Measurements from ENCODE around the gene ROBO1.

The ROBO1 gene

DNA sequence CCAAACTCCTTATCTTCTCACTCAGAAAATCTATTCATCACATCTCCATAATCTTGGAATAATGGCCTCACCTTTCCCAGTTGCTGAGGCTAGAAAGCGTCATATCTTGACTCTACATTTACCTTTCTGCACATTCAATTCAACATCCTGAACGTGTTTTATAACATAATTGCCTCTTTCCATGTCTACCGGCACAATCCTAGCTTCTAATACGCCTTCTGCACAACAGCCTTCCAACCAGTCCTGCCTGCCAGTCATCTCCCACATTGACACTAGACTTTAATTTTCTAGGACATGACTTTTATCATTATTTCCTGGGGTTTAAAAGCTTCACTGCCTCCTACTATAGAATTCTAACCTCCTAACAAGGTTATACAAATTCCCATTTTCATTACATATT, 906.6 kb downstream of the ROBO1 start:
- DNase-seq = no peak

DNA sequence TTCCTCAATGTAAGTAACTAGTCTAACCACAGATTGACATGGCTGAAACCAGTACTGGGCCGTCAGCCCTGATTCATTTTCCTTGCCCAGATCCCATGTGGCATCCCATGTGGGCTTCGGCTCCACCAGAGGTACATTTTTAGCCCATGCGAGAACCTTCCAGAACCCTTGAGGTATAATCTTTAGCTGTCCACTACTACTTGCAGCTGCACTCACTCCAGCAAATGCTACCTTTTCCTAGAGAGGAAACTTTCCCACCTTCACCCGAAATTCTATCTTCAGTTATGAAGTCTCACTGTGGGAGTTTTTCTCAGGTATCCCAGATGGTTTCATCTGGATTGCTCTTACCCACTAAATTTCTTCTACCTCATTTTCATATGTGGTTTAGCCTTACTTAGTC, 907.2 kb downstream of the ROBO1 start:
- DNase-seq = no peak

DNA sequence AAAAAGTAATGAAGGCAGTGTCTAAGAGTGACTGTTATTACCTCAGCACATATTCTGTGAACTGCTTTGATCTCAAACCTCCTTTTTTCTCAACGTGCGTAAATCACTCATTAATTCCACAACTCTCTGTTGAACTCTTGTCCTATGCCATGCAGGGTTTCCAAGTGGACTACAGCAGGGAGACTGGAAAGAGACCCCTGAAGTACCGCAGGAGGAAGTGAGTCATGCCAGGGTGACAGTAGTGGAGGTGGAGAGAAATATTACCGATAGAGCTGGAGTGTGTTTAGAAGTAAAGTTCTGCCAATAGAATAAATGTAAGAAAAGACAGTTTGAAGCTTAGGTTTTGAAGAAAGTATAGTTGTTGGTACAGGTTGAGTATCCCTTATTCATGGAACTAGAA, 908.9 kb downstream of the ROBO1 start:
- DNase-seq = no peak

DNA sequence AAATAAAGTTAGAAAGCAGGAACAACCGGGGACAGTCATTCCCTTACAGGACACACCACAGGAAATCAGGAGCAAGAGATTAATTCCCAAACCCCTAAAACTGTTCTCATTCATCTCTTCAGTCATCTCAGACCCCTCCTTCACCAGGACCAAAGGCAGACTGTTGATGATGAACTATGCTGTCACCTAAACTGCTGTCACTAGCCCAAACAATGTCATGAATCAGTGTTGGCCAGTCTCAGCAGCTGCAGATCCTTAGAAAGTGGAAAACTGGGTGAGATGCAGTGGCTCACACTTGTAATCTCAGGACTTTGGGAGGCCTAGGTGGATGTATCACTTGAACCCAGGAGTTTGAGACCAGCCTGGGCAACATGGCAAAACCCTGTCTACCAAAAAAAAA, 909.6 kb downstream of the ROBO1 start:
- DNase-seq = no peak

DNA sequence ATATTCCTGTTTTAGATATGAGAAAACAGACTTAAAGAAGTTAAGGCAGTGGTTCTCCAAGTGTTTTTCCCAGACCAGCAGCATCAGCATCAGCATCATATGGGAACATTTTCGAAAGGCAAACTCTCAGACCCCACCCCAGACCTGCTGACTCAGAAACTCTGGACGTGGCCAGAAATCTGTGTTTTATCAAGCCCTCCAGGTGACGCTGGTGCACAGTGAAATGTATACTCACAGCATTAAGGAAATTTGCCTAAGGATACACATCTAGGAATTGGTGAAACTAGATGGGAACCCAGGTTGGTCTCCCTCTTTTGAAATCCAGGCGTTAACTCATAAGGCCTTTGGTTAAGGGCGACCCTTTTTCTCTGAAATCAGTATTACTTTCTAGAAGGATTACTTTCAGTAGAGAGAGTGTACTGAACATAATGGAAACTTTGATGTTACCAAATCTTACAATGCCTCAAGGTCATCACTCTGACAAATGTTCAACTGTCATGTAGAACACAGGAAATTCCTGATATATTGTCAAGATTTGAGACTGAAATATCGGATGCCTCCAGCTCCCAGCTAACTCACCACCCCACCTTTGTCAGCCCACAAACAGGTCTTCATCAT, 910.2 kb downstream of the ROBO1 start:
- DNase-seq = no peak

DNA sequence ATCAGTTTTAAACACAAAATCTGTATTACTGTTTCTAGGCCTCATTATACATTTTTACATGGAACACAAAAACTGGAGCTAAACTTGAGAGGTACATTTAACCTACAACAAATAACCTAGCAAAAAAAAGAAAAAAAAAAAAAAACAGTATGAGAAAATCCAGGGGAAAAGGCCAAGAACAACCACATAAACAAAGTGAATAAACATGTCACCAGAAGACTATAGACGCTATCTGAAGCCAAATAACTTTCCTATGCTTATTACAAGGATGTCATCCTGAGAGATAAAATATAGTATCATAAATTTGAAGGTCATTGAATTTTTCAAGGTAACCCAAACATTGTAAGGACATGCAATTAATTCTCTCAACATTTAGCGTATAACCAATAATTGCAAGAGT, 911.6 kb downstream of the ROBO1 start:
- no peak for DNase-seq

DNA sequence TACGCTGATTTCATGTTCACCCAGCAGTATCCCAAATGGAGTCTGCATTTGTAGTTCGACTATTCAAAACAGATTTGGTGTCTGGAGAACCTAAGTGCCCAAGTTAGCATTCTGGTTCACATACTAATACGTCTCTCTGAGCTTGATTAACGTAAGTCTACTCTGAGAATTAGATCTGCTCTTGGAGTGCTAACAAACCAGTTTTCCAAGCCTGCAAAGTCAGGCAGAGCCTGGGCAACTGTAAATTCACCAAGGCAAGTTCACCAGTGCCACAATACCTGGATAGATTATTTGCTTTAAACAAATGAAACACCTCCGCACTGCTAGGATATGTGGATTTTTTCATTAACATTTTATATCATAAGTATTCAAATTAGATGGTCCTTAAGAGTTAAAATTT, 912.6 kb downstream of the ROBO1 start:
- DNase-seq = no peak

DNA sequence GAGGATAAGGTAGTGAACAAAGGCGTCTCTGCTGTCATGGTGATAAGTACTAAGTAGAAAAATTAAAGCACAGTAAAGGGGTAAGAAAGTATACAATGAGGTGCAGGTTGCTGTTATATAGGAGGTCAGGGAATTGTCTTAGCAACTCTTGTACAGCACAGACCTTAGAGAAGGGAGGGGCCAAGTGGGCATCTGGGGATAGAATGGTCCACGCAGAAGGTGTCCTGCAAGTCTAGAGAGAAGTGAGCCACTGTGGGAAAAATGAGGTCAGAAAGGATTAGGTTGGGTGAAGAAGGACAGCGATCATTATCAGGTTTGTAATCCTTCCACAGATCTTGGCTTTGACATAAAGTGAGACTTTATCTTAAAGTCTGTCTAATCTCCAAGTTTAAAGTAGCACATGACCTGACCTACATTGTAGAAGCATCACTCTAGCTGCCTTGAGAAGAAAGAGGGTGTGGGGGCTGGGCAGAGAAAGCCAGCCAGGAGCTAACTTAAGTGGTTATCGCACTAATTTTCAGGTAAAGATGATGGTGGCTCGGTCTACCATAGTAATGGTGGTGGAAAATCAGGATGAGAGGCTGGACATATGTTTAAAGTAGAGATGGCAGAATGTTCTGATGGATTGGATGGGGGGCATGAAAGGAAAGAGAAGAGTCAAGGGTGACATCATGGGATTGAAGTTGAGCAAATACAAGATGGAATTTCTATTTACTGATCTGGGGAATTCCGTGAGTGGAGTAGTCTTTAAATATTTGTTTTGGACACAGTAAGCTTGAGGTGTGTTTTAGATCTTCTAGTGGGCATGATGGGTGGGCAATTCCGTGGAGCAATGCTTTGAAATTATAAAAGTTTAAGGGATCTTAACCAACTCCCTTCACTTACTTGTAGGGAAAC, 919.2 kb downstream of the ROBO1 start:
- DNase-seq = no peak

DNA sequence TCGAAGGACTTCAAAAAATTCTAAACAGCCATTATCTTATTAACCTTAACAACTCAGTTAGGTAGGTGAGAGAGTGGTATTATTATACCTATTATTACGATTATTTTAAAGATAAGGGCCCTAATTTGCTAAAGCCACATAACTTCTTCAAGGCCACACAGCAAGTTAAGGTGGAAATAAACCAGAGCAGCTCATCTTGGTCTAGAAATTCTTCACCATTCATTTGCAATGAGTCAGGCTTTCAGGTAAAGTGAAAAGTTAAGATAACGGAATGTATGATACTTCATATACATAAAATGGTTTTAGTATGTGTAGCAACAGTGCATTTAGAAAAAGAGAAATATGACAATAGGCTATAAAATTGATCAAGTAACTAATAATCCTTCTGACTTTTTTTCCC, 920.2 kb downstream of the ROBO1 start:
- DNase-seq = no peak

DNA sequence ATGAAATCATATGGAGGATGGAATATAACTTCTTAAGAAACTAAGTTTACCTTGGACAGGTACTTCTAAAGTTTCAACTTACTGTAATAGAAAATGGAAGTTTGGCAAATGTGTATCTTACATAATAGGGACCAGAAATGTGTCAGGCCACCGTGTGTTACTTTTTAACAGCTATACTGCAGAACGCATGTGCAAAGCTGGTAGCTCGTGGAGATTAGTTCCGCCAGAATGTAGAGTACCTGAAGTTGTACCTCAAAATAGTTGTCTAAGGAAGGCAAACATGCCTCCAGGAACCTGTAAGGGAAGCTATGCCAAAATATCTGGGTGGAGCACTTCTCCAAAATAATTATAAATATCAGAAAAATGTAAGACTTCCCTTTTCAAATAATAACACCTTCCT, 920.6 kb downstream of the ROBO1 start:
- no peak for DNase-seq

DNA sequence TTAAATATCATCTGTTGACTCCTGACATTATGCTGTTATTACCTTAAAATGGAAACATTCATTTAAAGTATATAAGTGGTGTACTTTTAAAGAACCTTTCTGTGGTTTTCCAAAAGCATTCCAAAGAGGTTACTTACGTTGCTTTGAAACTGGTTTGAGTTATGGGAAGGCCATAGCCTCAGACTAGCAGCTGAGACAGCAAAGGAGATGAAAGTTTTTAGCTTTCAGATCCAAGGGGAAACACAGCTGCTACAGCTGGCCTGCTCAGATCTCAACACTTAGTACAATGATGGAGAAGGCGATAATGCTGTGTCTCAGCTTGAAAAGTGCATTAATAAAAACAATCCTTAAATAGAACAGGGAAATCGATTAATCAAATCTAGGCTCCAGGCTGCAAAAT, 921.1 kb downstream of the ROBO1 start:
- no peak for DNase-seq

DNA sequence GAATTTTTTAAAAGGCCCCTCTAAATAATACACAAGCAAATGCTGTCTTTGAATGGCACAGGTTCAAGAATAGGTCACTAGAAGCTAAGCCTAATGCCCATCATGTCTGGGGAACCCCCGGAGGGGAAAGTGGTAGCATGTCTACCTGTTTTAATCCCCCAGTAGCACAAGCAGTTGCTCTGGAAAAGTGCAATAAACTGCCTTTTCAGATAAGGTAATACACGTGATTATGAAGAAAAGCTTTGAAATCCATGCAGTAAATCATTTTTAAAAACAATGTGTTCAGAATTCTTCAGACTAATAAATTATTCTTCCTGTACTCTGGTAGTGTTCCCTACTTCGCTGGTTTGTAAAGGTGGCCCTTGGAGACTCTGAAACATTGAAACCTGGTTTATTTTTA, 922.2 kb downstream of the ROBO1 start:
- no peak for DNase-seq

DNA sequence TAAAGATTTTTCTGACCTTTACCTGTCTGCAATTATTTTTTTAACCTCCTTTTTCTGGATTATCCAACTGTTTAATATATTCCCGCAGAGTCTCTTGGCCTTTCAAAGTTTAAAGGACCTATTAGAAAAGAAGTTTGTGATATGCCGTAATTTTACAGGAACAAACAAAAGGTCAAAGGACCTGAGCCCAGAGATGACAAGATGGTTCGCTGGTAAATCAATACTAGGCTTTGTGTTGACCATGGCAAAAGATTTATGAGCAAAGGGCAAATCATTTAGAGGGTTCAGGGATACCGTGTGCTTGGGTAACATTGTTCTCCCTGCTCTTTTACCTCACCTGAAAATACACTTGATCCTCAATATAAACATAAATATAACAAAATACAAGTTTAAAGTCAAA, 923.5 kb downstream of the ROBO1 start:
- no peak for DNase-seq

DNA sequence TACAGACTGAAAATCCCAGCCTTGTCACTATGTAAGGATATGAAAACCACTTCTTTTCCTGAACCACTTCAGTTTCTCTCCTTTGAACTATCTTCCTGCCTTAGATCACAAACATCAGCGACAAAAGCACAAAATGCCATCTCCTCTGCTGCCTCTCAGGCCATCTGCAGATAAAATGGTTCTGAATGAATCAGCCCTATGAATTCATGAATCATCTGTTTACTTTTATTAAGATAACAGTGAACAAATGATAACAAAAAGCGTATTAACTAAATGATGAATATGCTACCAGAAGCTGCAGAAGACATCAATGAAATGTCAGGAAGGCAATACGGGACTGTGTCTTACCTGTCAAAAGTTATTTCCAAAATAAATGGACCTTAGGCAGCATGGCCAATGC, 928.1 kb downstream of the ROBO1 start:
- DNase-seq = no peak

DNA sequence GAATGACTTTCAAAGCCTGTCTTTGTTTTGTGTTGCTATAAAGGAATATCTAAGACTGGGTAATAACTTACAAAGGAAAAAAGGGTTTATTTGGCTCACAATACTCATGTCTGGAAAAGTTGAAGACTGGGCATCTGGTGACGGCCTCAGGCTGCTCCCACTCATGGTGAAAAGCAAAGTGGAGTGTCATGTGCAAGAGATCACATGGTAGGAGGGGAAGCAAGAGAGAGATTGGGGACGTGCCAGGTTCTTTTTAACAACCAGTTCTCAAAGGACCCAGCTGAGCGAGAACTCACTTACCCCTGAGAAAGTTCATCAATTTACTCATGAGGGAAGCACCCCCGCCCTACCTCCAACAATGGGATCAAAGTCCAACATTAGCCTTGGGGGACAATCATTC, 929.4 kb downstream of the ROBO1 start:
- no peak for DNase-seq

DNA sequence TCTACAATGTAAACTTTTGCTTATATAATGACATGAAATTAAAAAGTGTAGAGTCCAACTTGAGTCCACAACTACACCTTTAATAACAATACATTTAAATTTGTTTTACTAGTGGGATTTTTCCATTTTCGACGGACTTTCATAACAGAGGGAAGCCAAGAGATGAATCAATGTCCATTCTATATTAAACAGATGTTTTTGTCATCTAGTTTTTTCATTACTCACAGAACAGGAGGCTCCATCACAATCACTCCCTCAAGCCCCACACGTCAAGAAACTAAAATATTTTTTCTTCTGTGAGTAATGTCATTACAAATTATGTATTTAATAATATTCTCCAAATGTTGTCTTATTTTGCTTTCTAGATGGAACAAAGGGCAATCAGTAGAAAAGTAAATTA, 932.9 kb downstream of the ROBO1 start:
- no peak for DNase-seq

DNA sequence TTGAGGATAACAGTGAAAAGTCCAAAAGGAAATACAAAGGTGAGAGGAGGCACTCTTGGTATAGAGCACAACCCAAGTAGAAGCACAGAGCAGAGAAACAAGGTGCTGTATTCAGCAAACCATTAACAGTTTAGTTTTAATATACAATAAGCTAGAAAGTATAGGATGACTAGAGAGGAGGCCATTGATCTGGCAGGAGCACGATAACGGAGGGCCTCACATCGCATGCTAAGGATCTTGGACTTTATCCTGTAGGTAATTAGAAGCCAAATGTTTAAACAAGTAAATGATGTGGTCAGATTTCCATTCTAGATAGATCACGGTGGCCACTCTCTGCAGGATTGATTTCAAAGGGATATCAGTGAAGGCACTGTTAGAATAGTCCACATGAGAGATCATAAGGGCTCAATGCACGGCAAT, 935.0 kb downstream of the ROBO1 start:
- no peak for DNase-seq

DNA sequence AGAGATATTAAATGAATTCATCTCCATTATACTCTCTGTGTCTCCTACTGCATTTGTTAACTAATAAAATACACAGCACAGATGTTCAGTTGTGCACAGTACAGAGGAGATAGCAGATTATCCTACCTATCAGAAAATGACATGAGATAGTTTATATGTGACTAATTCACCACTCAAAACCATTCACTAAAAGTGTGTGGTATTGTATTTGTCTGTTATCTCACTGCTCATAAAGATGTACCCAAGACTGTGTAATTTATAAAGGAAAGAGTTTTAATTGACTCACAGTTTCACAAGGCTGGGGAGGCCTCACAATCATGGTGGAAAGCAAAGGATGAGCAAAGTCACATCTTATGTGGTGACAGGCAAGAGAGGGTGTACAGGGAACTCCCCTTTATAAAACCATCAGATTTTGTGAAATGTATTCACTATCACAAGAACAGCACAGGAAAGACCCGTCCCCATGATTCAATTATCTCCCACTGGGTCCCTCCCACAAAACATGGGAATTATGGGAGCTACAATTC, 936.3 kb downstream of the ROBO1 start:
- no peak for DNase-seq

DNA sequence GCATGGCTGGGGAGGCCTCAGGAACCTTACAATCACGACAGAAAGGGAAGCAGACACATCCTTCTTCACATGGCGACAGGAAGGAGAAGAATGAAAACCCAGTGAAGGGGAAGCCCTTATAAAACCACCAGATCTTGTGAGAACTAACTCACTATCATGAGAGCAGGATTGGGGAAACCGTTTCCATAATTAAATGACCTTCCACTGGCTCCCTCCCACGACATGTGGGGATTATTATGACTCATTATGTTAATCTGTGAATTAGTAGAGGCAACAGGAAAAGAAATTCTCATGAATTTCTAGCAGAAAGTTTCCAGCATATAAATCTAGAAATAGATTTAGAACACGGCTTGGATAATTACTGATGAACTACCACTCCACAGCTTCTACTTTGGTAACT, 937.3 kb downstream of the ROBO1 start:
- DNase-seq = no peak

DNA sequence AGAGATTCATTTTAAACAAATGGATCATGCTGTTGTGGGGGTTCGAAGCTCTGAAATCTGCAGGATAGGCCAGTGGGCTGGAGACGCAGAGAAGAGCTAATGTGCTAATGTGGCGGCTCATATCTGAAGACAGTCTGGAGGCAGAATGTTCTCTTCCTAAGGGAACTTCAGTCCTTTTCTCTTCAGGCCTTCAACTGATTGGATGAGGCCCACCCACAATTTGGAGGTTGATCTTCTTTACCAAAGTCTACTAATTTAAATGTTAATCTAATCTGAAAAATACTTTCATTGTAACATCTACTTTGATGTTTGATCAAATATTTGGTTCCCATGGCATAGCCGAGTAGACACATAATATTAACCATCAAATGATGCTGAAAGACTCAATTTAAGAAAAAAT, 940.2 kb downstream of the ROBO1 start:
- no peak for DNase-seq

DNA sequence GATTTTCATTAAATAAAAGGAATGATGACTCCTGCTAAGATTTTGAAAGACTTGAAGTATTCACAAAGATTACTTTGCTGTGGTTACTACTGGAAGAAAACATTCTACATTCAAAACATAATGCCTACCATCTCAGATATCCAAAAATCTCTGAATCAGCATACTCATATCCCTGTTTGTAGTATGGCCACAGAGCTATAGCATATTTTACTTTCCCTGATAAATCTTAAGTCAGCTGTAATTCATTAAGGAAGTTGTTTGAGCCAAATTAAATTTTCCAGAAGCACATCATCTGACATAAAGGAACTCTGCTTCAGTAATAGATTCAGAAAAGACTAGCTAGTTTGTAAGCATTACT, 942.0 kb downstream of the ROBO1 start:
- DNase-seq = no peak

DNA sequence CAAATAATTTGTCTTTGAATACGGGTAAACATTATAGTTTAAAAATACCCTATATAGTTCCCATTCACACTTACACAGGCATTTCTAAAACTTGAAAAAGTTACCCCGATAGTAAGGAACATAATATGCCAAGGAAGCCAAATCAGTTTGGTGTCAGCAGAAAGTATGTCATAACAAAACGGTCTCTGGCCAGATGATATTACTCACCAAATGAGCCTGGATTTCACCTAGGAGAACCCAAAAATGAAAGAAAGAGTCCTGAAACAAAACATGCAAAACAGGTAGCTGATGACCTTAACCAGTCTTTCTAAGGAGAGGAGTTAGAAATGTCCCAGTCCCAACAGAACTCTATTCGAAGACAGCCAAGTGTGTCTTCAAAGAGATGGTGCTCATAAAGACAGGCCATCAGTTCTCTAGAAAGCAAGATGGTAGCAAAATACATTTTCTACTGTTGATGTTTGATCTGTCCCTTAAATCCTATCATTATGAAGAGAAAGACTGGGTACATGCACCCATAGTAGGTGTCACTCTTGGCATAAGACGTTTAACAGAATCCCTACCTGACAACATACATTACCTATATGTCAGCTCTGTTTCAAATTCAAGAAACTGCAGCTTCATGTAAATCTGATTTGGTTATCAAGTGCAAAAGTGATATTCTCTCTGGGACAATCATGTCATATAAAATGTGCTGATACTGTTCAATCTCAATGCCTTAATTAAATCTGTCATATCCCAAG, 942.5 kb downstream of the ROBO1 start:
- DNase-seq = no peak

DNA sequence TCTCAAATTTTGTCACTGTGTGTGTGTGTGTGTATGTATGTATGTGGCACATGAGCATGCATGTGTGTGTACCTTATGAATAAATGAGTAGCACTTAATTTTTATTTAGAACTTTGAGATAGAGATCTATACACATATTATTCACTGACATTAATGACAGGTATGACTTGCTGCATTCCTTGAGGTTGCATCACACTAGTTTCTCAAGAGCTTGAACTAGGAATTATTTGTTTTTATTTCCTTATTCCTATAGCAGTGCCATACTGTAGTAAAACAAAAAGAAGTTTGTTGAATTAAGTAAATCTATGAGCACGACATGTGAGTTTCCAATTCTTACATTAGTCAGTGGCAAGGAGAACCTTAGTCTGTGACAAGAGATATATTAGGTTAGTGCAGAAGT, 943.9 kb downstream of the ROBO1 start:
- no peak for DNase-seq

DNA sequence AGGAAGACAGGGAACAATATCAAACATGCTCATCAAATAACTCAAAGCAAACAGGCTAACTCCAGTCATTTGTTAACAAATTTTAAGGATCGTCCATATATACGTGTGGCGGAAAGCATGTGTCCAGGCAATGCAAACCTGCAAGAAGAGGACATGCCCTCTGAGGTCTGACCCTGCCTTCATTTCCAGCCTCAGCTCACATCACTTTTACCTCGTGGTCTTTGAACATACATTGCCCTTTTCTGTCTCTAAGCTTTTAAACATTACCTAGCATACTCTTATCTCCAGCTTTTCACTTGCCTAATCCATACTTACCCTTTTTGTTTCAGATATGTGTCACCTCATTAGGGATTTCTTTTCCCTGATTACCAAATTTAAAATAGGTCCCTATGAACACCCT, 944.4 kb downstream of the ROBO1 start:
- no peak for DNase-seq

Data from NCI-H1105 treated with DMSO at 0.1 percent for 48 hours (cell line).